Activated CD8-positive, alpha-beta T cell treated with anti-CD3 and anti-CD28 coated beads, Interleukin-2, amount 10 ng/mL, durations not matched to agents 7 days and 5 days (primary cell): ENCODE results near the gene ZFR. TPM values are rescaled to one million over a fixed set of nuclear protein-coding genes. Genes with fewer than 3 reads are reported as not detected.
A peak's percentile ranks its signal among the peaks of the same experiment; 100 is the strongest.

Experiments
- ATAC-seq: fragments of 150-1000 bp; cut with Tn5 transposase; one replicate; pipeline ENCODE4 v1.10.0; 2021; ENCODE audit warnings: moderate library complexity
- CTCF ChIA-PET: fragments of 350-600 bp; sonication (Branson Sonifier 250); formaldehyde crosslinking; loops from one replicate; lab custom pipeline; 2021; ENCODE audit warnings: antibody characterized with exemption; lab: Charles Lee
- POLR2A ChIA-PET: fragments of 350-600 bp; sonication (Branson Sonifier 250); formaldehyde crosslinking; loops from one replicate; lab custom pipeline; 2021; ENCODE audit warnings: antibody characterized with exemption; lab: Charles Lee
- DNase-seq: peaks from one replicate; pipeline ENCODE4 v3.0.0-alpha.2; 2020
- H3K27ac Mint-ChIP-seq: one replicate; pipeline ENCODE4 v1.8.0; 2021; ENCODE audit warnings: mild to moderate bottlenecking, mixed read lengths
- H3K27me3 Mint-ChIP-seq: one replicate; pipeline ENCODE4 v1.8.0; 2021; ENCODE audit warnings: low read depth, mixed read lengths
- H3K36me3 Mint-ChIP-seq: one replicate; pipeline ENCODE4 v1.8.0; 2021; ENCODE audit warnings: low read depth, mixed read lengths
- H3K4me1 Mint-ChIP-seq: one replicate; pipeline ENCODE4 v1.8.0; 2021; ENCODE audit warnings: low read depth, mixed read lengths
- H3K4me3 Mint-ChIP-seq: one replicate; pipeline ENCODE4 v1.8.0; 2021; ENCODE audit warnings: mild to moderate bottlenecking, mixed read lengths
- H3K9me3 Mint-ChIP-seq: one replicate; pipeline ENCODE4 v1.8.0; 2022; ENCODE audit warnings: mixed read lengths; ENCODE audit not compliant: insufficient read depth
- total RNA-seq, 2 experiments: library from RNA; stranded (reverse); gene quantifications; one replicate each; pipeline ENCODE4 v1.2.3, GENCODE V29; 2021

The ZFR gene
- total RNA-seq, 2 experiments from 2014 or later: 46.3 to 48.7 TPM

GRCh38 chr5:32357658-32358057 is 86.9 kb downstream of the ZFR start:
- Mint-ChIP-seq H3K27me3 (no peaks in the 10 kb centered on the region), H3K9me3 (no peaks in the 10 kb centered on the region), H3K27ac (no peak overlapping the region), H3K4me3 (no peak overlapping the region), H3K36me3 (peaks cover 47% of the 10 kb centered on the region), H3K4me1 (no peaks in the 10 kb centered on the region)
- DNase-seq (no peak), ATAC-seq (no peak)
- CTCF ChIA-PET: no interaction called here
- POLR2A ChIA-PET: no interaction called here

DNA sequence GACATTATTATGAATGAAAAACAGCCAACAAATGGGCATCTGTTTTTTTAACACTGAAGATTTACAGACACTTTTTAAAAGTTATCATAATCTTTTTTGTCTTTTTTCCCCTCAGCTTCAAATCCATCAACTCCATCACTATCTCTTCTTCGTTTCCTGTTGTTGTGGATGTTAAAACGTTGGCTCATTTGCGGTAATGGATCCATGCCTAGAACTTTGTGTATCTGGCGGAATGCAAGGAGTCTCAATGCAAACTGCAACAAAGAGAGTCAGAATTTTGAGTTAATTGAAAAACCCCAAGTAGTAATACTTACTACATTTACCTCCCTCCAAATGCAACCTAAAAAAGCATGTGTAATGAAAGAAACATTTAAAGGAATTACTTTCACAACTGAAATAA is 88.9 kb downstream of the ZFR start:
- Mint-ChIP-seq H3K36me3 (peaks cover 45% of the 10 kb centered on the region), H3K4me1 (no peaks in the 10 kb centered on the region), H3K27me3 (no peaks in the 10 kb centered on the region), H3K4me3 (no peak overlapping the region), H3K9me3 (no peaks in the 10 kb centered on the region), H3K27ac (peak overlapping the region; percentile 24)
- ChIA-PET CTCF (interaction anchor here (0.9 to 1.1 kb wide), 2 partner anchors 26 to 123 kb away, joined by 3 read pairs; no protein-coding TSS in a partner anchor), POLR2A (no interaction called here)
- ATAC-seq (no peak), DNase-seq (no peak)

GRCh38 chr5:32353420-32353819 is 91.1 kb downstream of the ZFR start:
- Mint-ChIP-seq H3K27ac (no peak overlapping the region), H3K4me1 (no peaks in the 10 kb centered on the region), H3K27me3 (no peaks in the 10 kb centered on the region), H3K4me3 (no peak overlapping the region), H3K9me3 (no peaks in the 10 kb centered on the region), H3K36me3 (peaks cover 32% of the 10 kb centered on the region)
- POLR2A ChIA-PET: no interaction called here
- CTCF ChIA-PET: no interaction called here
- ATAC-seq (no peak), DNase-seq (no peak)

DNA sequence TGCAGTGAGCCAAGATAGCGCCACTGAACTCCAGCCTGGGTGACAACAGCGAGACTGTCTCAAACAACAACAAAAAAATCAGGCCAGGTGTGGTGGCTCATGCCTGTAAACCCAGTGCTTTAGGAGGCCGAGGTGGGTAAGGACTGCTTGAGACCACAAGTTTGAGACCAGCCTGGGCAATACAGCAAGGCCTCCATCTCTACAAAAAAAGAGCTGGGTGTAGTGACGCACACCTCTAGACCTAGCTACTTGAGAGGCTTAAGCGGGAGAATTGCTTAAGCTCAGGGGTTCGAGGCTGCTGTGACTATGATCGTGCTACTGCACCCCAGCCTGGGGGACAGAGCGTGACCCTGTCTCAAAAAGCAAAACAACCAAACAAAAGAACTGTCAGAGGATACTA is 91.9 kb downstream of the ZFR start:
- CTCF ChIA-PET: no interaction called here
- H3K27me3 Mint-ChIP-seq: no peaks in the 10 kb centered on the region

GRCh38 chr5:32346869-32347268 is 97.7 kb downstream of the ZFR start:
- H3K36me3 Mint-ChIP-seq: peaks cover 9% of the 10 kb centered on the region
- POLR2A ChIA-PET: no interaction called here
- ATAC-seq: no peak
- H3K4me3 Mint-ChIP-seq: no peak overlapping the region
- H3K27me3 Mint-ChIP-seq: no peaks in the 10 kb centered on the region
- CTCF ChIA-PET: interaction anchor here (0.7 to 2.3 kb wide), 2 partner anchors 16 to 115 kb away, joined by 3 to 10 read pairs; no protein-coding TSS in a partner anchor
- DNase-seq: no peak
- no peak overlapping the region for H3K27ac Mint-ChIP-seq
- peaks cover 19% of the 10 kb centered on the region for H3K9me3 Mint-ChIP-seq
- no peaks in the 10 kb centered on the region for H3K4me1 Mint-ChIP-seq

More for the DNA sequence above, 91.9 kb downstream of the ZFR start:
- Mint-ChIP-seq H3K36me3 (peaks cover 31% of the 10 kb centered on the region), H3K27ac (no peak overlapping the region), H3K4me1 (no peaks in the 10 kb centered on the region), H3K4me3 (no peak overlapping the region), H3K9me3 (peaks cover 2% of the 10 kb centered on the region)
- no peak for ATAC-seq
- no peak for DNase-seq
- POLR2A ChIA-PET: no interaction called here

- H3K9me3 Mint-ChIP-seq: peaks cover 44% of the 10 kb centered on the region
- ChIA-PET POLR2A (no interaction called here), CTCF (interaction anchor here (1.2 to 2.3 kb wide), 3 partner anchors 12 to 112 kb away, joined by 4 to 5 read pairs (median 4); no protein-coding TSS in a partner anchor)
Observed at GRCh38 chr5:32343058-32343672, 101.4 kb downstream of the ZFR start.

GRCh38 chr5:32342656-32343055 is 101.9 kb downstream of the ZFR start:
- no peak for DNase-seq
- Mint-ChIP-seq H3K27me3 (no peaks in the 10 kb centered on the region), H3K4me3 (no peak overlapping the region), H3K4me1 (no peaks in the 10 kb centered on the region), H3K9me3 (peaks cover 44% of the 10 kb centered on the region), H3K36me3 (peaks cover 4% of the 10 kb centered on the region), H3K27ac (no peak overlapping the region)
- CTCF ChIA-PET: interaction anchor here (1.2 to 1.3 kb wide), 2 partner anchors 11 to 13 kb away, joined by 4 read pairs; no protein-coding TSS in a partner anchor
- POLR2A ChIA-PET: interaction anchor here (0.6 kb wide), 1 partner anchor 11 kb away, joined by 5 read pairs; no protein-coding TSS in a partner anchor
- no peak for ATAC-seq

More at GRCh38 chr5:32343058-32343672, 101.4 kb downstream of the ZFR start:
- ATAC-seq: no peak
- Mint-ChIP-seq H3K27me3 (no peaks in the 10 kb centered on the region), H3K27ac (no peak overlapping the region), H3K4me1 (no peaks in the 10 kb centered on the region), H3K36me3 (peaks cover 2% of the 10 kb centered on the region), H3K4me3 (no peak overlapping the region)
- DNase-seq: no peak

GRCh38 chr5:32339878-32340277 is 104.7 kb downstream of the ZFR start:
- H3K4me3 Mint-ChIP-seq: no peak overlapping the region
- H3K36me3 Mint-ChIP-seq: peaks cover 4% of the 10 kb centered on the region
- no peaks in the 10 kb centered on the region for H3K4me1 Mint-ChIP-seq
- CTCF ChIA-PET: interaction anchor here (0.8 to 0.9 kb wide), 2 partner anchors 10 to 108 kb away, joined by 3 to 6 read pairs; no protein-coding TSS in a partner anchor
- H3K27me3 Mint-ChIP-seq: no peaks in the 10 kb centered on the region
- no peak overlapping the region for H3K27ac Mint-ChIP-seq
- ATAC-seq (no peak), DNase-seq (no peak)
- POLR2A ChIA-PET: no interaction called here
- H3K9me3 Mint-ChIP-seq: peaks cover 38% of the 10 kb centered on the region

DNA sequence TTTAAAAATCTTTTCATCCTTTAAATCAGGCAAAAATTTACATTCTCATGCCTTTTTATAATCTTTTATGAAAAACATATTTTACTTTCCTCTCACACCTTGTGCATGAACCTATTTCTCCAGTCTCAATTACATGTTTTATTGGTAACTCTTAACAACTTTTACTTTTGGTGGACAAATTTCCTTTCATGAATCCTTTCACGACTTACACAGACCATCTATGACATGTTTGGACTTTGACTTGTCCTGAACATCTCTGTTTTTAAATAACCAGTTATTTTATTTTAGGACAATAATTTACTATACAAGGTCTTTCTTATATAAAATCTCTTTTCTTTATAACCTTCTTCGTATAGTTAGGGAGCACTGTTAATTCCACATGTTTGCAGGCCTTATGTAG is 105.3 kb downstream of the ZFR start:
- POLR2A ChIA-PET: no interaction called here
- ATAC-seq: no peak

GRCh38 chr5:32332966-32333365 is 111.6 kb downstream of the ZFR start:
- ChIA-PET POLR2A (no interaction called here), CTCF (no interaction called here)
- ATAC-seq (no peak), DNase-seq (no peak)
- Mint-ChIP-seq H3K36me3 (peaks cover under 1% of the 10 kb centered on the region), H3K4me1 (peaks cover 2% of the 10 kb centered on the region), H3K9me3 (peaks cover under 1% of the 10 kb centered on the region), H3K4me3 (no peak overlapping the region), H3K27me3 (no peaks in the 10 kb centered on the region), H3K27ac (no peak overlapping the region)

More for the DNA sequence above, 105.3 kb downstream of the ZFR start:
- Mint-ChIP-seq H3K27me3 (no peaks in the 10 kb centered on the region), H3K36me3 (peaks cover 4% of the 10 kb centered on the region), H3K27ac (no peak overlapping the region), H3K9me3 (peaks cover 38% of the 10 kb centered on the region), H3K4me1 (no peaks in the 10 kb centered on the region), H3K4me3 (no peak overlapping the region)
- no peak for DNase-seq
- CTCF ChIA-PET: interaction anchor here (0.8 to 0.9 kb wide), 2 partner anchors 9 to 107 kb away, joined by 3 to 6 read pairs; no protein-coding TSS in a partner anchor

- Mint-ChIP-seq H3K36me3 (no peaks in the 10 kb centered on the region), H3K27ac (no peak overlapping the region), H3K9me3 (no peaks in the 10 kb centered on the region), H3K4me1 (peaks cover 2% of the 10 kb centered on the region), H3K4me3 (no peak overlapping the region), H3K27me3 (no peaks in the 10 kb centered on the region)
- ChIA-PET POLR2A (interaction anchor here (0.5 kb wide), 1 partner anchor 10 kb away, joined by 5 read pairs; no protein-coding TSS in a partner anchor), CTCF (no interaction called here)
- ATAC-seq (no peak), DNase-seq (no peak)
Observed at GRCh38 chr5:32332361-32332760, 112.2 kb downstream of the ZFR start.

- ATAC-seq (no peak), DNase-seq (no peak)
- no peak overlapping the region for H3K27ac Mint-ChIP-seq
- CTCF ChIA-PET: interaction anchor here (0.6 to 4.7 kb wide), 5 partner anchors 11 to 1033 kb away, joined by 3 to 134 read pairs (median 4); no protein-coding TSS in a partner anchor
- no peaks in the 10 kb centered on the region for H3K36me3 Mint-ChIP-seq
- peaks cover 2% of the 10 kb centered on the region for H3K4me1 Mint-ChIP-seq
- POLR2A ChIA-PET: interaction anchor here (0.5 kb wide), 1 partner anchor 10 kb away, joined by 5 read pairs; no protein-coding TSS in a partner anchor
- H3K4me3 Mint-ChIP-seq: no peak overlapping the region
- no peaks in the 10 kb centered on the region for H3K9me3 Mint-ChIP-seq
- H3K27me3 Mint-ChIP-seq: no peaks in the 10 kb centered on the region
Observed at GRCh38 chr5:32331935-32332274, 112.6 kb downstream of the ZFR start.
